Measurements from ENCODE around the gene ENAH.
"Not testable (repeated sequence)": the region's sequence is repeated elsewhere in the genome, so short reads cannot be mapped to it uniquely, and the experiment has no call there.

ENAH gene

GRCh38 chr1:225484657-225485214 lies 168.2 kb downstream of the ENAH start:
- DNase-seq, result no peak

GRCh38 chr1:225483818-225484656 lies 168.9 kb downstream of the ENAH start:
- no peak for DNase-seq

- DNase-seq, result no peak
Measured at GRCh38 chr1:225482421-225482950, 170.4 kb downstream of the ENAH start.

GRCh38 chr1:225481738-225482137 lies 171.2 kb downstream of the ENAH start:
- DNase-seq, result no peak

GRCh38 chr1:225480825-225481434 lies 172.0 kb downstream of the ENAH start:
- DNase-seq, result peak in 1 of 4 experiments; percentile 28

- no peak for DNase-seq
Measured at GRCh38 chr1:225479996-225480720, 172.8 kb downstream of the ENAH start.

- no peak for DNase-seq
Measured at GRCh38 chr1:225479341-225479740, 173.6 kb downstream of the ENAH start.

GRCh38 chr1:225477296-225477911 lies 175.5 kb downstream of the ENAH start:
- no peak for DNase-seq

GRCh38 chr1:225476538-225476988 lies 176.4 kb downstream of the ENAH start:
- DNase-seq, result no peak

- DNase-seq, result no peak
Measured at GRCh38 chr1:225476100-225476511, 176.8 kb downstream of the ENAH start.

GRCh38 chr1:225474986-225475820 lies 177.7 kb downstream of the ENAH start:
- peak; percentile 26 to 67 (median 42) for DNase-seq

- no peak for DNase-seq
Measured at GRCh38 chr1:225474439-225474985, 178.4 kb downstream of the ENAH start.

GRCh38 chr1:225473676-225474438 lies 179.1 kb downstream of the ENAH start:
- not testable (repeated sequence) for DNase-seq

GRCh38 chr1:225473266-225473665 lies 179.7 kb downstream of the ENAH start:
- DNase-seq, result peak in 1 of 4 experiments; percentile 8

- DNase-seq, result no peak
Measured at GRCh38 chr1:225471453-225472301, 181.2 kb downstream of the ENAH start.

GRCh38 chr1:225471109-225471452 lies 181.8 kb downstream of the ENAH start:
- DNase-seq, result no peak

- no peak for DNase-seq
Measured at GRCh38 chr1:225470211-225471108, 182.5 kb downstream of the ENAH start.

GRCh38 chr1:225469051-225469450 lies 183.9 kb downstream of the ENAH start:
- DNase-seq, result no peak
